HG03521 (cell line): ENCODE measurements around the gene EIF1.
"Not testable (repeated sequence)": the region's sequence is repeated elsewhere in the genome, so short reads cannot be mapped to it uniquely, and the experiment has no call there.

Experiments
- ATAC-seq: cut with Tn5 transposase; IDR thresholded peaks from one replicate; pipeline ENCODE4 v1.9.1; 2021; ENCODE audit warnings: mild to moderate bottlenecking, moderate library complexity; ENCODE audit not compliant: unreplicated experiment

EIF1 gene

DNA sequence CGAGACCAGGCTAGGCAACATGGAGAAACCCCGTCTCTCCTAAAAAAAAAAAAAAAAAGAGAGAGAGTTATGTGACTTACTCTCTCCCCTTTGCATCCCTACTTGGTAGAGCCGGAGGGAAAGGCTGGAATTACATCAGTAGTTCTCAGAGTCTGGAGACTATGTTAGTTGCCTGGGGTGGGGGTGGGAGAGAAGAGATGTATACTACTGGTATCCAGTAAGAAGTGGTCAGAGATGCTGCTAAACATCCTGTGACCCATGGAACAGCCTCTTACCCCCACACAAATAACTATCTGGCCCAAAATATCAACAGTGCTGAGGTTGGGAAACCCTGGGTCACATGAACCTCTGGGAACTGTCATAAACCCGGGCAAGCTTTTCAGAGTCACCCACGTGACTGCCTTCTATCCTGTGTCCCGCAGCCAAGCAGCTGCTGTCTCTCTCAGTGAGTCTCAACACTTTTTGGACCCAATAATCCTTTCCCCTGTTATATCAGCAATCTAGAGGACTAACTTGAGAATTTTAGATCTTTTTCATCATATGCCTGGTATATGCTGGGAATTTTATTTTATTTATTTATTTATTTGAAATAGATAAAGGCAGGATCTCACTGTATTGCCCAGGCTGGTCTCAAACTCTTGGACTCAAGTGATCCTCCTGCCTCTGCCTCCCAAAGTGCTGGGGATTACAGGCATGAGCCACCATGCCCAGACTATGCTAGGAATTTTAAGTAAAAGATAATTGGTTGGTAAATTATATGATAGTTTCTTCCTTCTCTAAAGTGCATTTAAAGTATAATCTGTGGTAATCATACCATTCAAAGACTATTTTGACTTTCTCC, 8.7 kb downstream of the EIF1 start:
- no peak for ATAC-seq

DNA sequence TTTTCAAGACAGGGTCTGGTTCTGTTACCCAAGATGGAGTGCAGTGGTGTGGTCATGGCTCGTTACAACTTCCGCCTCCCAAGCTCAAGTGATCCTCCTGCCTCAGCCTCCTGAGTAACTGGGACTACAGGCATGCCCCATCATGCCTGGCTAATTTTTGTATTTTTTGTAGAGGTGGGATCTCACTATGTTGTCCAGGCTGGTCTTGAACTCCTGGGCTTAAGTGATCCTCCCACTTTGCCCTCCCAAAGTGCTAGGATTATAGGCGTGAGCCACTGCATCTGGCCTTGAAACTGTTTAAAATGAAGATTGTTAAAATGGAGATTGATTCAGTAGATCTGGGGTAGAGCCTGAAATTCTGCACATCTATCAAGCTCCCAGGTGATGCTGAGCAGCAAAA, 12.2 kb downstream of the EIF1 start:
- ATAC-seq, result not testable (repeated sequence)

GRCh38 chr17:41702712-41703111, 14.0 kb downstream of the EIF1 start:
- no peak for ATAC-seq

DNA sequence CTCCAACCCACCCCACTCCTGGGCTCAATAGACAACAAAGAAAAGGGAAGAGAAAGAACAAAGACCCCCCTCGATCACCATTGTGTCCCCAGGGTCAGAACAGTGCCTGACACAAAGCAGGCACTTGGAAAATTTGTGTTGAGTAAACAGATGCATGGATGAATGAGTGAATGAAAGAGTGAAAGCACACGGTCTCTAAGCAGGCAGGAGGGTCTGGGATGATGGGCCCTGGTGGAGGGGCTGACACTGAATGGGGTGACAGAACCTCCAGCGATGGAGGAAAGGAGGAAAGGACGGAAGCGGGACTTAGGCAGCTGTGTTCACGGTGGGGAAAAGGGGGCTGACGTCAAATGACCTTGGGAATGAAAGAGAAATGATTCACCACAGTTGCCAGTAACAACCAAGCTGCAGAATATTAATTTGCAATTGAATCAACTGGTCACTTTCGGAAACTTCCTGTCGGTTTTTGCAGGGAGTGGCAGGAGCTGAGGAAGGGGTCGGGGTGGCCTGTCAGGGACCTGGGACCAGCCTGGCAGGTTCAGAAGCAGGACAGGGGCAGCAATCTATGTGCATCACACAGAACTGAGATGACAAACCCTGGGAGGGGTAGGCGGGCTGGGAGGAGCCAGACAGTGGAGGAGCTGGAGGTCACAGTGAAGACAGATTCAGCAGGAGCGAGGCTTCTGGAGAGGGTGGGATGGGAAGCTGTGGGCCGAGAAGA, 16.7 kb downstream of the EIF1 start:
- no peak for ATAC-seq

DNA sequence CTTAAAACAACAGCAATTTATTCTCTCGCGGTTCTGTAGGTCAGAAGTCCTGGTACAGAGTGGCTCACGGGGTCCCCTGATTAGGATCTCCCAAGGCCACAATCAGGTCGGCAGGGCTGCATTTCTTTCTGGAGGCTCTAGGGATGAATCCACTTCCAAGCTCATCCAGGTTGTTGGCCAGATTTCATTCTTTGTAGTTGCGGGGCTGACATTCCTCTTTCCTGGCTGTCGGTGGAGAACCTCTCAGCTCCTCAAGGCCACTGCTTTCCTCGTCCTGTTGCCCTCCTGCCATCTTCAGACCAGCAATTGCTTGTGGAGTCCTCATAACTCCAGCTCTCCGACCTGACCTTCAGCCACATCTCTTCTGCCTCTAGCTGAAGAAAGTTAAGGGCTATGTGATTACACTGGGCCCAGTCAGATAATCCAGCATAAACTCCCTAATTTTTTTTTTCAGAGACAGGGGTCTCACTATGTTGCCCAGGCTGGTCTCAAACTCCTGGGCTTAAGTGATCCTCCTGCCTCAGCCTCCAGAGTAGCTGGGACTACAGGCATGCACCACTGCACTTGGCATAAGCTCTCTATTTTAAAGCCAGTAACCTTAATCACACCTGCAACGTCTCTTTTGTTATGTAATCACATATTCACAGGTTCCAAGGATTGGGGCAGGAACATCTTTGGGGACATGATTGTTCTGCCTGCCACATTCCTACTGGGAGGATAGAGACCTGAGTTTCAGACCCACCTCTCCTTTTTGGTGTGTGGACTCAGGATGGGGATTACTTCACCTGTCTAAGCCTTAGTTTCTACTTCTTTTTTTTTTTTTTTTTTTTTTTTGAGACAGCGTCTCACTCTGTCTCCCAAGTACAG, 19.4 kb downstream of the EIF1 start:
- ATAC-seq, result no peak

- no peak for ATAC-seq
Observed at GRCh38 chr17:41710472-41711090, 21.9 kb downstream of the EIF1 start.

DNA sequence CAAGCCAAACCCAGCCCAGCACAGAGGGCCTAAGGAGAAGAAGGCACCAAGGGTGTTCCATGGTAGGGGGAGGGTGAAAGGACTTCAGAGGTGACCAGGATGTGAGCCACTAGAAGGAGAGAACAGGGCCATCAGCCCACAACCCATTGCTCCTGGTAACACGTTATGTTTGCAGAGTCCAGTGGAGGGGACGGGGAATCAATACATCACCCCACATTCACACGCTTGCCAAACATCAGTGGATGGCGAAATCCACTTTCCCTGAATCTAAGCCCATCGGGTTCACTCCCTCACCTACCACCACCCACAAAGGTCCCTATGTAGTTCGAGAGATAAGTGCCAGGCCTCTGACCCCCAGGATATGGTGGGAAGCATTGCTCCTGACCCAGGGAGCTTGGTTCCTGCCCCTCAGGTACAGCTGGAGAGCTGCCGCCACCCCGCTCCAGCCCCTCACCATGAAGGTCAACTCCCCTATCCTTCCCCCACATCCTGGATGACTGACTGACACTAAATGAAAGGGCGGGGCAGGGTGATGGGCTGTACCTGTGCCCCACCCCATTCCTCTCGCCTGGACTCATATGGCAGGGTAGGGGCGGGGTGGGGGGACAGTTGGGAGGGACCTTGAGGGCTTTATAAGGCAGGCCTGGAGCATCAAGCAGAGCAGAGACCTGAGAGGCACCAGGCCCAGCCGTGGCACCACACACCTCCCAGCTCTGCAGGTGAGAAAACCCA, 23.1 kb downstream of the EIF1 start, which contains the start of gene GAST:
Gene GAST, plus strand, starts transcription at position 663 of the 732 bp plus-strand sequence. CDS start 3,106 bp downstream, outside the sequence.
- ATAC-seq, result no peak

DNA sequence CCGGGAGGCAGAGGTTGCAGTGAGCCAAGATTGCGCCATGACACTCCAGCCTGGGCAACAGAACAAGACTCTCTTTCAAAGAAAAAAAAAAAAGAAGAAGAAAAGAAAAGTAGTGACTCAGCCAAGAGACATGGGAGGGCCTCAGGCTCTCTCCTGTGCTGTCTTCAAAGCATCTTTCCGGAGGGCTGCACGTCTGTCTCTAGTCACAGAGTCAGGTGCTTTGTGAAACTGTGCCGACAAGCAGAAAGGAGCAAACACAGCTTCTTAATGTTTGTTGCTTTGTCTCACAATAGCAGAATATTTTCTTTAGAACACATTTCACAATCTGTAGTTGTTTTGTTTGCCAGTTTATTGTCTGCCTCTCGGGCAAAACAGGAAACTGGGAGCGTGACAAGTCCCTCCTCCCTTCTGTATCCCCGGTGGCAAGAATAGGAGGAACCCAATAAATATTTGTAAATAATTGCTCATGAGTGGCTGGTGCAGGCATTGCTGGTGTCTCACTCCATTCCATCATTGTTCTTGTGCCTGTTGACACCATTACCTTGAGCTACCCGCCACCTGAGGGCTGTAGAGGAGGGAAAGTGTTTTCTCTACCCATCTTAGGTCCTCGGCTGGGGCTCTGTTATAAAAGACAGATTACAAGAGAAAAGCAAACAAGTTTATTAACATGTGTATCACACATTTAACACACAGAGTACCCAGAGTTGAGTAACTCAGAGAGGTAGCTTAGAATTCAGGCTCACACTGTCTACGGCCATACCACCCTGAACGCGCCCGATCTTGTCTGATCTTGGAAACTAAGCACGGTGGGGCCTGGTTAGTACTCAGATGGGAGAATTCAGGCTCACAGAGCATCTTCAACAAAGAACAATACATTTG, 29.0 kb downstream of the EIF1 start:
- no peak for ATAC-seq

DNA sequence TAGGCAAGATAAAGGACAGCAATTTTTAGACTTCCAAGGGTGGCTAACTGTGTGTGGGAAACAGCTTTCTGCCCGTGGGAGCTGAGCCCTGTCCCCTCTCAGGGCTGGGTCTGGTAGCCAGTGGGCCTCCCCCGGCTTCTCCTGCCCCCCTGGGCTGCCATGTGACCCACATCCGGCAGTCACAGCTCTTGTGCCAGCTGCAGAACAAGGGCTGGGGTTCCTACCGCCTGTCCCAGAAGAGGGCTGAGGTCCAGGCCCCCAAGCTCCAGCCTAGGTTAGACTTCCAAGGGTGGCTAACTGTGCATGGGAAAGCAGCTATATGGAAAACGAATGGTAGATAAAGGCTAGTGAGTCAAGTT, 29.6 kb downstream of the EIF1 start:
- ATAC-seq, result no peak

- no peak for ATAC-seq
Observed at GRCh38 chr17:41722231-41722630, 33.5 kb downstream of the EIF1 start.

DNA sequence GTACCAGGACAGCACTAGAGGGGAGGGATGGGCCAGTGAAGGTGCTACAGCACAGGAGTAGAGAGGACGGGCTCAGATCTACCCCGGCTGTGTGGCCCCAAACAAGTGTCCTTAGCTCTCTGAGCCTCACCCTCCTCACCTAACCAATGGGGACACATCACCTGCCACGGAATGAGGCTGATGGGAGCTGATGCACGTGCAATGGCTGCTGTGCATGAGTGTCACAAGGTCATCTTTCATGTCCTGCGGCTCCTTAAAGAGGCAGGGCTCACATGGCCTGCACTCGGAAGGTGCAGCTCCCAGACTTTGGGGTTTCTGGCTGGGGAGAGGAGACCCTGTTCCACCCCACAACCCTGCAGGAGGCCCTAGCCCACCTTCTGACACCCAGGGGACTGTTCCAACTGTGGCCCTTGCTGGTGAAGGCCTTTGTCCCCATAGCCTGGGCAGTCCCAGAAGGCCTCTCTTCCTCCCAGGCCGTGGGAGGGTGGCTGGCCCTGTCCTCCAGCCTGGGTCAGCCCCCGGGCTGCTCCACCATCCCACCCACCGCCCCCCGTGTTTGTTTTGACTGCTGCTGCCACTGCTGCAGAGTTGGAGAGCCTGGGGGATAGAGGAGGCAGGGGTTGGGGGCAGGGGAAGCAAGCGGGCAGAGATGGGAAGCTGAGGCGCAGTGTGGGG, 35.3 kb downstream of the EIF1 start:
- no peak for ATAC-seq

DNA sequence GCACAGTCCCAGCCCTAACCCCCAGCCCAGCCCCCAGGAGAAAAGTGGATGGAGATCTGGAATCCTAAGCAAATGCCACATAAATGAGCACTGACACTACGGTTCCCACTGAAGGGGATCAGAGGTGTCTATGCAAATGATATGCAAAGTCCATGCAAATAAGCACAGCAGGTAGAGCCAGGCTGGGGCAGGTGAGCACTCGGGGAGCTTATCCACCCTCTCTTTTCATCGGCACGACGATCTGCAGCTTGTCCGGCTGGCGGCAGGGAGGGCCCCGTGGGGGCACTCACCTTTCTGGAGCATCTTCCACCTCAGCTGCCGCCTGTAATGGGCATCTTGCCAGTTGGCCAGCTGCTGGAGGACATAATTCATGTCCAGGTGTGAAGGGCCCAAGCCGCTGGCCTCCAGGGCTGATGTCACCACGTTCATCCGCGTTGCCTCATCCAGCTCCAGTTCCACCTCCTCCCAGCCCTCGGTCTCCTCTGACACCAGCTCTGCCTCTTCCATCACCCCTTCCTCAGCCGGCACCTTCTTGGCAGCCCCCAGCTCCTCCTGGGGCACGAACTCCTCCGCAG, 35.9 kb downstream of the EIF1 start:
- ATAC-seq, result no peak

DNA sequence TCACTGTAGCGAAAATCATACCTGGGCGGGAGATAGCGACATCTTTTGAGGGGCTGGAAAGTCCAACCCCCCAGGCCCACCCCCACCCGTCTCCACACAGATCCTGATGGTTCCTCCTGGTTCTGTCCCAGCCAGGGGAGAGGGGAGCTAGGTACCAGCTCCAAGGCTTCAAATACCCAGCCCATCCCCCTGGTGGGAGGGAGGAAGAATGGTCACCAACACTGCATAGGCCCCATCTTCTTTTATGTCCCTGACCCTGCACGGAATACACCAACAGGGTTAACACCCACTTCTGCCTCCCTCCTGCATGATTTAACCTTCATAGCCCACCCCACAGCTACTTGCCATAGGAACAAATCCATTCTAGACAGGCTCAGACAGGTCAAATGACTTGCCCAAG, 36.4 kb downstream of the EIF1 start:
- no peak for ATAC-seq

GRCh38 chr17:41728056-41728455, 39.4 kb downstream of the EIF1 start:
- ATAC-seq, result no peak

GRCh38 chr17:41730479-41730878, 41.8 kb downstream of the EIF1 start:
- ATAC-seq, result no peak

GRCh38 chr17:41731836-41732235, 43.2 kb downstream of the EIF1 start:
- ATAC-seq, result no peak

DNA sequence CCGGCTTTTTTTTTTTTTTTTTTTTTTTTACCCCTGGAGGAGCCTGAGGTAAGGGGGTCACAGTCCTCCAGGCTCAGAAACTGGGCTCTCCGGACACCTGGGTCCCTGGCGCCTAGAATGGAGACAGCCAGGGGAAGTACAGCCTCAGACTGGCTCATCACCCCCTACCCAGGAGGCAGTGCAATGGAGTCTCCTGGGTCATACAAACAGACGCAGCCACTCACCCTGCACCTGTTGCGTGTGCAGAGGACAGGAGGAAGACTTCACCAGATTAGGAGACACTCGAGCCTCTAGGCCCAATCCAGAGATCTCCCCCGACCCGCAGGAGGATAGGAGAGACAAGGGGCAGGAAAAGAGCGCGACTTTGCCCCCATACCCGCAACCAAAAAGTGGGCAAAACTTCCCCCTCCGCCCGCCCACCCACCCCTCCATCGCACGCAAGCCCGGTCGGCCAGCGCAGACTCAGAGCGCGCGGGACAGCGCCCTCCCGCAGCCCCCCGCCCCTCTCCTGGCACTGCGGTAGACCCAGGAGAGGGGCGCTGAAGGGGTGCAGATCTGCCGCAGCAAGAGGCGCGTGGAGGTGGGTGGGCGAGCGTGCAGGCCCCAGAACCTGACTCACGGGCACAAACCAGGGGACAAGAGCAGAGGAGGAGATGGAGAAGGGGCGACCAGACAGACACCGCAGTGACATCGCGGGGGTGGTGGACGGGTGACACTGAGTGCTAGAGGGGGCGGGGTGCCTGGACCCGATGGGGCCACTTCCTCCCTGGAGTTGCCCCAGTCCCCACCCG, 44.9 kb downstream of the EIF1 start:
- no peak for ATAC-seq
